PFSK-1 (cell line): ENCODE data around the gene TPP2.

Experiments
- FOXP2 ChIP-seq: optimal IDR thresholded peaks from 2 replicates; pipeline ENCODE3; 2011; ENCODE audit warnings: borderline replicate concordance, control low read depth, inconsistent platforms; ENCODE audit not compliant: insufficient read depth; ENCODE audit errors: extremely low read length, extremely low read depth
- POLR2AphosphoS5 ChIP-seq: IDR thresholded peaks from 2 replicates; pipeline ENCODE4 v1.6.1; 2012; ENCODE audit warnings: low read depth, mild to moderate bottlenecking, control low read depth, low read length, moderate library complexity
- SIN3A ChIP-seq: IDR thresholded peaks from 2 replicates; pipeline ENCODE4 v1.6.1; 2012; ENCODE audit warnings: mild to moderate bottlenecking, low read length, moderate library complexity, borderline replicate concordance; ENCODE audit not compliant: insufficient read depth
- TAF1 ChIP-seq: IDR thresholded peaks from 2 replicates; pipeline ENCODE4 v1.6.1; 2012; ENCODE audit warnings: low read length, control low read depth, borderline replicate concordance; ENCODE audit not compliant: insufficient read depth
- TF ChIP-seq, protein P1 (sequence below), 2 experiments: IDR thresholded peaks; 2 replicates each; pipeline versions ENCODE4 v1.6.1 to v1.8.0; 2011 to 2012; ENCODE audit warnings: low read depth in 2 of 2, low read length in 2 of 2, control low read depth in 1 of 2, inconsistent platforms in 1 of 2, mild to moderate bottlenecking in 1 of 2, moderate library complexity in 1 of 2; ENCODE audit not compliant: insufficient read depth in 1 of 2

Gene TPP2

DNA sequence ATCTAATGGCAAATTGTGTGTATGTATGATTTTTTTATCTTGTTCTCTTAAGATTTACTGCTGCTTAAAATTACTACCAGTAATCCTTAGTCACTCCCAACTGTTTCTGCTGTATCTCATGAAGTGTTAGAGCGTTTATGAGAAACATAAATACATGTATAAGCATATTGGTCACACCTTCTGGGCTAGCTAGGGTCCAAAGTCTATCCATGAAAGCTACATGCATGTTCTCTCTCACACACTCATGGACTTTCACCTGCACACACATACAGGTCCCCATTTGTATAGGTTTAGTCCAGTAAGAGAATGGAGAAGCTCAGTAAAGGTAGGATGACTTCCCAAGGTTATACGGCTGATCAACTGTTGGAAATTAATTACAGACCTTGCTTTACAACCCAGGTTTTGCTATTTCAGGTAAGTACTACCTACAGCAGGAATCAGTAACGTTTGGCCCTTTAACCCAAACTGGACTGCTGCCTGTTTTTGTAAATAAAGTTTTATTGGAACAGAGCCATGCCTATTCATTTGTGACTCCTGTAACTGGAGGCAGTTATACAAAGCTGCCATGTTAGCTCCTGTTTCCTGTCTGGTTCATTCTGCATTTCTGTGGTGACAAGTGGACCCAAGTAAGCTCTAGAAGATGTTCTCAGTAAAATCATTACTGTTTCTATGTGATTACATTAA is 82.8 kb downstream of the TPP2 start:
- no peak for TF ChIP-seq SIN3A
- no peak for TF ChIP-seq POLR2AphosphoS5
- no peak for TF ChIP-seq FOXP2
- TF ChIP-seq, protein P1, sequence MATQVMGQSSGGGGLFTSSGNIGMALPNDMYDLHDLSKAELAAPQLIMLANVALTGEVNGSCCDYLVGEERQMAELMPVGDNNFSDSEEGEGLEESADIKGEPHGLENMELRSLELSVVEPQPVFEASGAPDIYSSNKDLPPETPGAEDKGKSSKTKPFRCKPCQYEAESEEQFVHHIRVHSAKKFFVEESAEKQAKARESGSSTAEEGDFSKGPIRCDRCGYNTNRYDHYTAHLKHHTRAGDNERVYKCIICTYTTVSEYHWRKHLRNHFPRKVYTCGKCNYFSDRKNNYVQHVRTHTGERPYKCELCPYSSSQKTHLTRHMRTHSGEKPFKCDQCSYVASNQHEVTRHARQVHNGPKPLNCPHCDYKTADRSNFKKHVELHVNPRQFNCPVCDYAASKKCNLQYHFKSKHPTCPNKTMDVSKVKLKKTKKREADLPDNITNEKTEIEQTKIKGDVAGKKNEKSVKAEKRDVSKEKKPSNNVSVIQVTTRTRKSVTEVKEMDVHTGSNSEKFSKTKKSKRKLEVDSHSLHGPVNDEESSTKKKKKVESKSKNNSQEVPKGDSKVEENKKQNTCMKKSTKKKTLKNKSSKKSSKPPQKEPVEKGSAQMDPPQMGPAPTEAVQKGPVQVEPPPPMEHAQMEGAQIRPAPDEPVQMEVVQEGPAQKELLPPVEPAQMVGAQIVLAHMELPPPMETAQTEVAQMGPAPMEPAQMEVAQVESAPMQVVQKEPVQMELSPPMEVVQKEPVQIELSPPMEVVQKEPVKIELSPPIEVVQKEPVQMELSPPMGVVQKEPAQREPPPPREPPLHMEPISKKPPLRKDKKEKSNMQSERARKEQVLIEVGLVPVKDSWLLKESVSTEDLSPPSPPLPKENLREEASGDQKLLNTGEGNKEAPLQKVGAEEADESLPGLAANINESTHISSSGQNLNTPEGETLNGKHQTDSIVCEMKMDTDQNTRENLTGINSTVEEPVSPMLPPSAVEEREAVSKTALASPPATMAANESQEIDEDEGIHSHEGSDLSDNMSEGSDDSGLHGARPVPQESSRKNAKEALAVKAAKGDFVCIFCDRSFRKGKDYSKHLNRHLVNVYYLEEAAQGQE (IDR thresholded peaks at IDR 0.05; ENCODE audit: insufficient read depth in 1 of 2, low read depth in 2 of 2, low read length in 2 of 2): no peak
- no peak for TF ChIP-seq TAF1

DNA sequence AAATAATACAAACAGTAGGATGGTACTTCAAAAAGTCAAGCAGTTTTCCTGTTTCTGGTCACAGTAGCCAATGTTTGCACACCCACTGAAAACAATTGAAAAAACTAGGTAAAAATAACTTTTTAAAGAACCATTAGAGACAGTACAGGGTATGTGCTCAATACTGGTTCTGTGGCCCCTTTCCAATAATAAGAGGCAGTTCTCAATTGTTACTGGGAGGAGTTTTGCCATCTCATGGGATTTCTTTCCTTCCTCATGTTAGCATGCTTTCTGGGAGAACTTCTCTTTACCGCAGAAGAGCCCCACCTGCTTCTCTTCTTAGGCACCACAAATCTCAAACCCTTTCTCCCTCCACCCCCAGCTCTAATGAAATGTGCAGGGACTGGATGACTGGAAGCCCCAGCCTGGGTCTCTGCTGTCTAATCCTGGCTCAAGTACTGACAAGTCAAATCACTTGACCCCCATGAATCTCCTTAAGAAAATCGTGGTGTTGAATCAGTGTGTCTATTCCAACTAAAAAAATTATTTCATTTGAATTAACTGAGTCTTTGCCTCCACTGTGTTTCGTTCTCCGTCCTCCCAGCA is 83.4 kb downstream of the TPP2 start:
- no peak for TF ChIP-seq POLR2AphosphoS5
- no peak for TF ChIP-seq FOXP2
- TF ChIP-seq TAF1: no peak
- TF ChIP-seq, protein P1 (IDR thresholded peaks at IDR 0.05; ENCODE audit: insufficient read depth in 1 of 2, low read depth in 2 of 2, low read length in 2 of 2): no peak
- TF ChIP-seq SIN3A: no peak

DNA sequence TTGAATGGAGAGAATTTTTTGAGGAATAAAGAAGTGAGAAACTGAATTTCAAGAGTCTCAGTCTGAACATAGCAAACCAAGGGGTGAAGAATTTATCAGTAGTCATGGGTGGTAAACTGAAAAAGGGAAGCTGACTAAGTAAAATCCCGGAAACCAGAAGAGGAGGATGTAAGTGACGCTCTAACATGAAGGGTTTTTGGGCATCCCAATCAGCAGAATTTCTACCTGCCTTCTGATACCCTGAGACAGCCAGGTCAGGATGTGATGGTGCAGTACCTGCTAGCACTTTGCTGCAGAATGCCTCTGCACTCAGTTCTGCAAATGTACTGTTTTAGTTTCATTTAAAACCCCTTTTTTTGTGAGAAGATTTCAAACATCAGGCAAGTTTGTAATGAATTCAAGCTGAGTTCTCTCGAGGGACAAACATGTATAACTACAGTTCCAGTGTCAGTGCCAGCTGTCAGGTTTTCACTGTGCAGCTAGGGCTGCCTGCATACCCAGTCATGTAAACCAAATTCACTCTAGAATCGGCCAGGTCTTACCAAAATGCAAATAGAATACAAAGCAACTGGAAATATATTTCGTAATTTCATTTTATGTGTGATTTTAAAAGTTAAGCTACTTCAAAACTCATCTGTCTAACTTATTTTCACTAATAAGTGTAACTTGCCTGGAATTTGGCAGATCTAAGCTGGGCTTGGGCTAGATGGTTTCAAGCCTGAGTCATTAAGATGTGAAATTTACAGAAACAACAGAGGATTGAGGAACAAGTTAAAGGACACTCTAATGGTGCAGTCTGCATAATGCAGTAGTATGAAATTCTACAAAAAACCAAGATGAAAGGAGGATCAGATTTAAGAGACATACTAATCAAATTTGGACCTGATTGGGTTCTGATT is 84.3 kb downstream of the TPP2 start:
- TF ChIP-seq TAF1 (no peak), FOXP2 (no peak), SIN3A (no peak), POLR2AphosphoS5 (no peak)
- TF ChIP-seq, protein P1 (IDR thresholded peaks at IDR 0.05; ENCODE audit: insufficient read depth in 1 of 2, low read depth in 2 of 2, low read length in 2 of 2): no peak

DNA sequence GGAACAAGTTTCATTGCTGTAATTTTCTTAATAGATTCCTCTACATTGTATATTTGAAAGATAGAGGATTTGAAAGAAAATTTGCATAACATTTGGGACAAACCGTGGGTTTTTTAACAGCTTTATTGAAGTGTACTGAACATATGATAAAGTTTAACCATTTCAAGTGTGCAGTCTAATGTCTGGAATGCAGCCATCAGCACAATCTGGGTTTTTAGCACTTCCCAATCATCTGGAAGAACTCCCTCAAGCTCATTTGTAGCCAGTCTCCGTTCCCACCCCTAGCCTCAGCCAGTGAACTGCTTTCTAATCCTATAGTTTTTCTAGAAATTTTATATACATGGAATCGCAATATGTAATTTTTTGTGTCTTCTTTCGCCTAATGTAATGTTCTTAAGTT is 85.4 kb downstream of the TPP2 start:
- TF ChIP-seq FOXP2: no peak
- TF ChIP-seq SIN3A: no peak
- TF ChIP-seq TAF1: no peak
- no peak for TF ChIP-seq POLR2AphosphoS5
- TF ChIP-seq, protein P1 (IDR thresholded peaks at IDR 0.05; ENCODE audit: insufficient read depth in 1 of 2, low read depth in 2 of 2, low read length in 2 of 2): no peak
